B cell (primary cell): Measurements from ENCODE around the gene NASP.

Experiments
- EZH2 ChIP-seq: IDR thresholded peaks from 2 replicates; pipeline ENCODE4 v1.6.1; 2012; ENCODE audit warnings: borderline replicate concordance, low read depth, mild to moderate bottlenecking, moderate library complexity, low read length; ENCODE audit not compliant: insufficient read depth, poor library complexity, severe bottlenecking
- TF ChIP-seq, protein P1 (sequence below): fragments of 200-600 bp; IDR thresholded peaks from one replicate; pipeline ENCODE4 v1.8.0; 2022; ENCODE audit warnings: antibody characterized with exemption, mild to moderate bottlenecking

DNA sequence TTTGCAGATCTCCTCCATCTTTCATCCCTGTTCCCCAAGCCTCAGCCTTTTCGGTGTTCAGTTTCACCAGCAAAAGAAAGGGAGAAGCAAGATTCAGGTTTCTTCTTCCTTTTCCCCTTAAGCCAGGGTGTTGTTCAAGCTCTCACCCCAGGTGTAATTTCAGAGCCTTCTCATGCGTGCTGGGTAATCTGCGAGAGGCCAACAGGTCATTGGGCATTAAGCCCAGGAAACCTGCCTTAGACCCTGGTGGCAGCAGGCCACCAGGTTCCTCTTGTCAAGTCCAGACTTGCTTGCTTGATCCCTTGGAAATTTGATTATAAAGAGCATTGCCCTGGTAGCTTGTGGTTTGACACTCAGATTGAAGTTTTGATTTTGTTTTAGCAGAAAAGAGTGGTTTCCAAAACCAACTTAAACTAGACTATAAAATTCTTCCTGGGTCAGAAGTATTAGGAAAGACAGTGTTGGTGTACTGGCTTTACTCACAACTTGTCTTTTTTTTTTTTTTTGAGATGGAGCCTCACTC lies 26.4 kb upstream of the NASP start:
- TF ChIP-seq, protein P1, sequence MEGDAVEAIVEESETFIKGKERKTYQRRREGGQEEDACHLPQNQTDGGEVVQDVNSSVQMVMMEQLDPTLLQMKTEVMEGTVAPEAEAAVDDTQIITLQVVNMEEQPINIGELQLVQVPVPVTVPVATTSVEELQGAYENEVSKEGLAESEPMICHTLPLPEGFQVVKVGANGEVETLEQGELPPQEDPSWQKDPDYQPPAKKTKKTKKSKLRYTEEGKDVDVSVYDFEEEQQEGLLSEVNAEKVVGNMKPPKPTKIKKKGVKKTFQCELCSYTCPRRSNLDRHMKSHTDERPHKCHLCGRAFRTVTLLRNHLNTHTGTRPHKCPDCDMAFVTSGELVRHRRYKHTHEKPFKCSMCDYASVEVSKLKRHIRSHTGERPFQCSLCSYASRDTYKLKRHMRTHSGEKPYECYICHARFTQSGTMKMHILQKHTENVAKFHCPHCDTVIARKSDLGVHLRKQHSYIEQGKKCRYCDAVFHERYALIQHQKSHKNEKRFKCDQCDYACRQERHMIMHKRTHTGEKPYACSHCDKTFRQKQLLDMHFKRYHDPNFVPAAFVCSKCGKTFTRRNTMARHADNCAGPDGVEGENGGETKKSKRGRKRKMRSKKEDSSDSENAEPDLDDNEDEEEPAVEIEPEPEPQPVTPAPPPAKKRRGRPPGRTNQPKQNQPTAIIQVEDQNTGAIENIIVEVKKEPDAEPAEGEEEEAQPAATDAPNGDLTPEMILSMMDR: no peak
- no peak for TF ChIP-seq EZH2
